HG02678 (cell line): ENCODE results near the gene ST3GAL4.

ENCODE experiments used
- ATAC-seq: cut with Tn5 transposase; IDR thresholded peaks from one replicate; pipeline ENCODE4 v1.9.1; 2021; ENCODE audit warnings: mild to moderate bottlenecking, moderate library complexity; ENCODE audit not compliant: unreplicated experiment

The ST3GAL4 gene

GRCh38 chr11:126328938-126329643, 26.4 kb upstream of the ST3GAL4 start:
- no peak for ATAC-seq

GRCh38 chr11:126329644-126330211, 25.8 kb upstream of the ST3GAL4 start:
- ATAC-seq: no peak

GRCh38 chr11:126331286-126331685, 24.2 kb upstream of the ST3GAL4 start:
- ATAC-seq: no peak

DNA sequence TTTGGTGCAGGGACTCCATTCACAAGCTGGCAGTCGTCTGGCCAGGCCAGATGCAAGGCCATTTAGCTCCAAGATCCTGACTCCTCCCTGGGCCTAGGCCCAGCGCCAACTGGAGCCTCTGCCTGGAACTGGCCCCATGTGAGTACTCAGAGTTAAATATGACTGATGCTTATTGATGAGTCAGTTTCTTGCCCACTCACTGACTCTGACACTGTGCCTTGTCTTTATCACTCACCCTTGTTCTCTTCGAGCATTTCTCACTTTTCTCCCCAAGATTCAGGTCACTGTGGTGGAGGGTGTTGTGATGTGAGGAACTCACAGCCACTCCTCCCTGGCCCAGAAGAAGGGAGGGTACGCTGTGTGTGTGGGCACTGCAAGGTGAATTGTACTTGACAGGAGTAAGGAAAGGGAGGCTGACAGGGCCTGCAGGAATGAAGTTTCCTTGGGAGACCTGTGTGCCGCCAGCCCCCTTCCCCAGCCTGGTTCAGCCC, 23.2 kb upstream of the ST3GAL4 start:
- no peak for ATAC-seq

- ATAC-seq: no peak
Measured at GRCh38 chr11:126333142-126333541, 22.3 kb upstream of the ST3GAL4 start.

DNA sequence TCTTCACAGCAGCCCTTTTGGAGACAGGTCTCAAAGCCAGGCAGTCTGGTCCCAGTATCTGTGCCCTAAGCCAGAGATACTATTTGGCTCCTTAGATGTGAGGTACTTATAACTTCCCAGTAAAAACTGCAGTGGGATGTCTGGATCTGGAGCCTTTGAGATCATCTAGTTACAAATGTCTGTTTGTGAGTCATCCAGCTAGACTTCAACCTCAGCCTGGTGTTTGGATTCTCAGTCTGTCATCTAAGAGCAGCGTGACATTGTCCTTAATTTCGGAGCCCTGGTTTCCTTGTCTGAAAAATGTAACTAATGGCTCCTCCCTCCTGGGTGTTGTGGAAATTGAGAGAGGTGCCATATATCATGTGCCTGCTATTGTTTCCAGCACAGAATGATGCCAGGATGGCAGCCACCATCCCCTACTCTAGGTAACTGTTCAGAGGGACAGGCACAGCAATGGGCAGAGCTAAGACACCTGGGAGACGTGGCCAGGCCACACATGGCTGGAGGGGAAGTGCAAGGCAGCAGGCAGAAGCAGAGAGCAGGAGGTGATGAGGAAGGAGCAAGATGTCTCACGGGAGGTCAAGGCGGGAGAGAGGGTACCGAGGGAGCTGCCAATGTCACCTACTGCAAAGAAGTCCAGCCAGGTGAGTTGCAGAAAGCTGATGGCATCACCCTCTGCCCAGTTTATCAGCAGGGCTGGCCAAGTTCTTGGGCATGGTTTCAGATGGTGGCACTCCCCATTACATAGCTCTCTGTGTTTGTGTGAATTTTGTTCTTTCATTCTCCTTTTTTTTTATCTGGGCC, 20.6 kb upstream of the ST3GAL4 start:
- no peak for ATAC-seq

DNA sequence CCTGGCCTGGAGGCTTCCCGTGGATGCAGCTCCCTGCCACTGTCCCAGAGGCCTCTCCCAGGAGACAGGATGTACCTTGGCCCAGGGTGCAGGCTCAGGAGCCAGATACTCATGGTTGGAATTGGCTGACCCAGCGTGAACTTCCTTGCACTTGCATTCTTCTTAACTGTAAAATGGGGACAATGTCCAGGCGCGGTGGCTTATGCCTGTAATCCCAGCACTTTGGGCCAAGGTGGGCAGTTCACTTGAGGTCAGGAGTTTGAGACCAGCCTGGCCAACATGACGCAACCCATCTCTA, 20.1 kb upstream of the ST3GAL4 start:
- no peak for ATAC-seq

GRCh38 chr11:126336138-126336541, 19.3 kb upstream of the ST3GAL4 start:
- no peak for ATAC-seq

- ATAC-seq: no peak
Measured at GRCh38 chr11:126336671-126337101, 18.8 kb upstream of the ST3GAL4 start.

GRCh38 chr11:126337126-126337473, 18.4 kb upstream of the ST3GAL4 start:
- ATAC-seq: no peak

DNA sequence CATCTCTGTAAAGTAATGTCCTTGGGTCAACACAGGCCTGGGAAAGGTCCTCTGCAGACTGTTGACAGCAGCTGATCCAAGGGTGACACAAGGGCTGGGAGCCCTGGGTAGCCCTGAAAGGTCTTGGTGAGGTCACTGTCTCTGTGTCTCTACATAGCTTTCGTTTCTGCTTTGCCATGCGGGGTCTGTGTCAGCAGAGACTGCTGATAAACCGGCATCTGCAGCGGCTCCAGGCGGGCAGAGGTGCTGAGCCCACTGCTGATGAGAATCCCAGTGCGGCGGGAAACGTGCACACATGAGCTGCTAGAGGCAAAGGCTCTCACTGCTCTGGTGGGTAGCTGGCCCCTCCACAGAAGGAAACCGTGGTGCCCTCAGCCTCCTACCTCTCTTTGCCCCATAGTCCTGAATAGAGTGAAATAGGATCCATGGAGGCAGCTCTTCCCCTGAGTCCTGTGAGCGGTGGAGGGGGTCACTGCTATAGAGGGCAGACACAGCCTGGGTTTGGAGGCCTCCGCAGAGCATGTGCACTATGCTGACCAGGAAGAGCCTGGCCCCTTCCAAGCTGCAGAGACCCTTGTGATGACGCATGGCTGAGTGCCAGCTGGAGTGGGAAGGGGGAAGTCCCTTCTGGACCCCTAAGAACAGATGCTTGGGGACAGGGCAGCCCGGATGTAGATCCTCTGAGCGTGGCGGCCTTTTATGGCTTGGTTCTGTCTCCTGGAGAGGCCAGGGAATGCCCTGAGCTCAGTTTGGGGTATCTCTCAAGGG, 17.8 kb upstream of the ST3GAL4 start:
- ATAC-seq: no peak

GRCh38 chr11:126338346-126339055, 17.0 kb upstream of the ST3GAL4 start:
- no peak for ATAC-seq

DNA sequence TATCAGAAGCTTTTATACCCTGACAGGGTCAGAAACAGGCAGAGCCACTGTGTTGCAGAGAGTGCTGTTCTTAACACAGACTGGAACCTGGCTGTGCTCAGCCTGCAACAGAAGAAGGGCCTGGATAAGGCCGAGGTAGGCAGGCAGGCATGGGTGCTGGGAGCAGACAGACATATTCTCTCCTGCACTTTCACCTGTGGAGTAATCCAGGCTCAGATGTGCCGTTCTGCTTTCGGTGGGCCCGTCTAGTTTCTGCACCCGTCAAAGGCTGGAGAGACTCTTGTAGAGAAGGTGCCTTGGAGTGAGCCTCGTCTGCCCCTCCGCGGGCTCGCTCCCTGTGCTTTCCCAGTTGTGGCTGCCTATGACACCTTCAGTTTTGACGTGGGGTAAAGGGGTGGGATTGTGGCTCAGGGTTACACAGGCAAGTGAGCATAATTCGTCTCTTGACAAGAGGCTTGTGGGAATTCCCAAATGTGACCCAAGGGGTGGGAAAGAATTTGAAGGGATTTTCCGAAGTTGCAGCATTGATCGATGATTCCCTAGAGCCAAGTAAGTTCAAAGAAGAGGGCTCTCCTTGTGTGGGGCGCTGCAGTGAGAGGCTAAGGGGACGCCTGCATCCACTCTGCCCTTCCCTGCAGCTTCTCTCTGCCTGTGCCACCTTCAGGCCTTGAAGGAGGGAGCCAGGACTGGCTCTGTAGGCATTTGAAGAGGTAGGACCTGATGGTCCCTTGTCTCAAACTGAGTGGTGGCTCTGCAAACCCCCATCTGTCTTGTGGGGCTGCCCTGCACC, 16.2 kb upstream of the ST3GAL4 start:
- ATAC-seq: no peak

GRCh38 chr11:126339863-126340434, 15.5 kb upstream of the ST3GAL4 start:
- no peak for ATAC-seq

DNA sequence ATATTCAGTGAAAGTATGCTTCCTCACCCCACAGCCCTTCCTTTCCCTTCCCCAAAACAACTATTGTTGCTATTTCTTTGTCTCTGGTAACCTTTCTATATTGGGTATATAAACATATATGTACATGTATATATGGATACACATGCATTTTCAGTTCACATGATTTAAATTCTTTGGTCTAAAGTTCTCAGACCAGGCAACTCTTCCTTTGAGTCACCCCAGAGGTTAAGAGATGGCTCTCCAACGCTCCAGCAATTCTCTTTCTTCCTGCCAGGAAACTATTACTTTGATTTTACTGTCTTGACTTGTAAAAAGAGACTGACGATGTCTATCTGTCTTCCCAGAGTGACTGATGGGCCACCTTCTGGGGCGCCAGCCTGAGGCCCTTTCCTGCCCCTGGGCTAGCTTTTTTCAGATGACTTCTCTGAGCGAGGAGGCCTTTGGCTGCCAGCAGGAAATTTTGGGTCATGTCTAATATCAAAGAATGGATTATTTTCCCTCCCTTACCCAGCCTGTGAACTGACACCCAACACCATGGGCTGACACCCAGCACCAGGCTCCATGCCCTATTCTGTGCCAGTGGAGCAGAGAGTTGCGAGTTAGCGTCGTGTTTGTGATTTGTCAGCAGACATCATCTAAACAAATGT, 14.4 kb upstream of the ST3GAL4 start:
- no peak for ATAC-seq

DNA sequence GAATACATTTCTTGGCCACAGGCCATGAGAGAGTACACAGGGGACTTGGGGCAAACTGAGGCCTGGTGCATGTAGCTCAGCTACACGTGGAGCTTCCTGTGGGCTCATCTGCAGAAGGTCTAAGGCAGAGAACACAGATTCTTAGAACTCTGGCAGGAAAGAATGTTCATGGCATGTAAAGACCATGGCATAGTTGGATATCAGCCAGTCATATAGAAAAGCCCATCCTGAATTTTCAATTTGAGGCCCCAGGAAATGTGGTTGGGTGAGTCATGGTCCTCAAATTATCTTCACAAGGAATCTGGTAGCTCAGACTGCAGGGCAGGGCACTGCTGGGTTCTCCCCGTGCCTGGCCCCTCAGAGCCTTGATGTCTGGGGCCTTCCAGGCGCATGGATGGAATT, 13.7 kb upstream of the ST3GAL4 start:
- ATAC-seq: no peak

DNA sequence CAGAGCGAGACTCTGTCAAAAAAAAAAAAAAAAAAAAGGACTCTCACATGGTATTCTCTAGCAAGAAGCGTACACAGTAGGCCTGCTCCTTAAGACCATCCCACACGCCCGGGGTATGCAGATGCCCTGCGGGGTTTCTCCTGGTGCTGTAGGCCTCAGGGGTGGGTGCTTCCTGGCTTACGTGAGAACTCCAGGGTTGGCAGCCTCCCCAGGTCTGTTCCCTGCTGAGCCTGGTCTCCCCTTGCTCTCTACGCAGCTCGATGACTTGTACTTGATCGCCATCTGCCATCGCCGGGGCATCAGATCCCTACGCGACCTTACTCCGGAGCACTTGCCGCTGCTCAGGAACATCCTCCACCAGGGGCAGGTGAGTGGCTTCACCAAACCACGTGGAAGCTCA, 12.4 kb upstream of the ST3GAL4 start:
- no peak for ATAC-seq

DNA sequence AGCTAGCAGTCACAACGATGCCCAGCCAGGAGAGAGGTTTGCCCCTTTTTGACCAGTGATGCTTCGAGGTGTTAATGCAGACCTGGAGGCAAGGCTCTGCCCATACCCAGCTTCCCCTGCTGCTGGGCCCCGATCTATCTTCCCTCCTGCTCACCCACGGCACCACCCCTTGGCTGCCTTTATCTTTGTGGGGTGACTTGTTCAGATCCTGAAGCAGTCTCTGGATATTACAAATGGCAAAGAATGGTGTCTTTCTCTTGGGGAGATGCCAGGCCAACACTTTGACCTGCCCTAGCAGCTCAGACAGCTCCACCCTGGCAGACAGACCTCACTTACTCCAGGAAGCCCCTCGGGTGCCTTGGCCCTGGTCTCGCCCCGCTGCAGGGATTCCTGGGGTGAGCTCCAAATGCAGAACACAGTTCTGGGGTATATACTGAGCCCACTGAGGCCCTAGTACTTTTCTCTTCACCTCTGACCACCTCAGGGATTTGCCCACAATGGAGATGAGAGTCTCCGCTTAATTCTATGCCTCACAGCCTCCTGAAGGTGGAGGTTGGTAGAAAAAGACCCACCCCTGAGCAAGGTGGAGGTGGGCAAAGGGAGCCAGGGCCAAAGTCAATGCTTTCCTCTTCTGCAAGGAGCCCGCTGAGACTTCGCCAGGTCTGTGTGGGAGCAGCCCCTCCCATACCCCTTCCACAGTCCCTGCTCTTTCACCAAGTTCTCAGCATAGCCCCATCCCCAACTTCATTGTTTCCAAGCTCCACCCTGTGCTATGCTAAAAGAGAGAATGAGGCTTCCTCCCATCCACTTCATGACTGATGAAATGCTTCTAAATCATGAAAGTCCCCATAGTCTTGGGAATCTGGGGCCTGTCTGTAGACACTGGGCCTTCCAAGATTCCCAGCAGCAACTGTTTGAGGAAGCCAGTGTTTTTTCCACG, 11.1 kb upstream of the ST3GAL4 start:
- no peak for ATAC-seq
